SK-N-SH (cell line): Measurements from ENCODE around the gene SLC16A10. TPM values are rescaled to one million over a fixed set of nuclear protein-coding genes. Genes with fewer than 3 reads are reported as not detected.

Experiments
- CTCF ChIA-PET: fragments of 300-600, 350-600 bp; formaldehyde crosslinking; extraction: SDS; loops from one replicate; lab custom pipeline; 2021; lab: Yijun Ruan, JAX
- POLR2A ChIA-PET: fragments of 350-600 bp; sonication (Branson Sonifier 250); formaldehyde crosslinking; extraction: SDS; loops from one replicate; lab custom pipeline; 2020; ENCODE audit warnings: antibody characterized with exemption, inconsistent platforms; lab: Yijun Ruan, JAX
- DNase-seq: peaks from one replicate; pipeline ENCODE4 v3.0.0; 2012
- H2AFZ ChIP-seq: fragments of 200-600 bp; sonication (generic); 2 replicates; pipeline ENCODE4 v1.8.1; 2016; ENCODE audit warnings: antibody characterized with exemption, mild to moderate bottlenecking, low read depth
- H3F3A ChIP-seq: fragments of 200-600 bp; sonication (generic); replicated peaks from 2 replicates; pipeline ENCODE3; 2016; ENCODE audit warnings: antibody characterized with exemption, mild to moderate bottlenecking; ENCODE audit not compliant: insufficient read depth
- H3K27ac ChIP-seq, 2 experiments: fragments of 200-500 bp in 1 of 2; fragments of 200-600 bp in 1 of 2; sonication (Bioruptor generic) in 1 of 2; sonication (generic), shearing (Covaris generic) in 1 of 2; 2 replicates each; pipeline versions ENCODE4 v1.5.1 to v1.6.1; 2014 to 2016; ENCODE audit warnings: low read depth in 2 of 2, inconsistent platforms in 1 of 2, low read length in 1 of 2, mild to moderate bottlenecking in 1 of 2, mixed read lengths in 1 of 2
- H3K27me3 ChIP-seq: fragments of 200-600 bp; sonication (generic), shearing (Covaris generic); 2 replicates; pipeline ENCODE4 v1.6.1; 2016; ENCODE audit warnings: mixed run types; ENCODE audit not compliant: insufficient read depth
- H3K36me3 ChIP-seq, 2 experiments: fragments of 200-500 bp in 1 of 2; fragments of 200-600 bp in 1 of 2; sonication (Bioruptor generic) in 1 of 2; sonication (generic) in 1 of 2; replicated peaks in 1 of 2; 2 replicates each; pipeline versions ENCODE3 to v1.5.1; 2014 to 2016; ENCODE audit warnings: low read length in 1 of 2, mild to moderate bottlenecking in 1 of 2; ENCODE audit not compliant: insufficient read depth in 2 of 2, control insufficient read depth in 1 of 2
- H3K4me1 ChIP-seq, 2 experiments: fragments of 200-500 bp in 1 of 2; fragments of 200-600 bp in 1 of 2; sonication (Bioruptor generic) in 1 of 2; sonication (generic), shearing (Covaris generic) in 1 of 2; 2 replicates each; pipeline versions ENCODE4 v1.5.1 to v1.6.1; 2014 to 2016; ENCODE audit warnings: low read depth in 1 of 2, low read length in 1 of 2, mixed run types in 1 of 2; ENCODE audit not compliant: insufficient read depth in 2 of 2, control insufficient read depth in 1 of 2
- H3K4me2 ChIP-seq: fragments of 200-600 bp; sonication (generic), shearing (Covaris generic); 2 replicates; pipeline ENCODE4 v1.6.1; 2017; ENCODE audit warnings: mixed run types
- H3K4me3 ChIP-seq, 2 experiments: fragments of 200-500 bp in 1 of 2; fragments of 200-600 bp in 1 of 2; sonication (Bioruptor generic) in 1 of 2; sonication (generic), shearing (Covaris generic) in 1 of 2; 2 replicates each; pipeline versions ENCODE4 v1.5.1 to v1.8.1; 2014 to 2016; ENCODE audit warnings: low read depth in 2 of 2, inconsistent platforms in 1 of 2, low read length in 1 of 2, mild to moderate bottlenecking in 1 of 2, mixed read lengths in 1 of 2, moderate library complexity in 1 of 2
- H3K79me2 ChIP-seq: fragments of 200-600 bp; sonication (generic); 2 replicates; pipeline ENCODE4 v1.8.1; 2017; ENCODE audit warnings: mild to moderate bottlenecking; ENCODE audit not compliant: insufficient read depth
- H3K9ac ChIP-seq: fragments of 200-600 bp; sonication (generic); 2 replicates; pipeline ENCODE4 v1.6.1; 2017; ENCODE audit warnings: mixed run types
- H3K9me2 ChIP-seq: fragments of 200-600 bp; sonication (generic); 2 replicates; pipeline ENCODE4 v1.6.1; 2017; ENCODE audit warnings: mixed run types
- H3K9me3 ChIP-seq: fragments of 200-600 bp; sonication (generic); 2 replicates; pipeline ENCODE4 v1.6.1; 2017; ENCODE audit warnings: mixed run types, mild to moderate bottlenecking, moderate library complexity
- H4K20me1 ChIP-seq: fragments of 200-600 bp; sonication (generic); 2 replicates; pipeline ENCODE4 v1.6.1; 2017; ENCODE audit warnings: mild to moderate bottlenecking, mixed run types; ENCODE audit not compliant: insufficient read depth
- CHD2 ChIP-seq: fragments of 150-350 bp; IDR thresholded peaks from 2 replicates; pipeline ENCODE4 v1.6.1; 2018; ENCODE audit warnings: low read length; ENCODE audit not compliant: partially characterized antibody
- ELF1 ChIP-seq: IDR thresholded peaks from 2 replicates; pipeline ENCODE4 v1.4.0; 2012
- EP300 ChIP-seq, 2 experiments: IDR thresholded peaks; 2 replicates each; pipeline versions ENCODE4 v1.4.0 to v1.6.1; 2012; ENCODE audit warnings: borderline replicate concordance in 1 of 2, low read depth in 1 of 2, low read length in 1 of 2
- EZH2phosphoT487 ChIP-seq: fragments of 200-600 bp; sonication (generic); IDR thresholded peaks from 2 replicates; pipeline ENCODE4 v1.6.1; 2017; ENCODE audit warnings: low read depth, mixed run types, mild to moderate bottlenecking, antibody characterized with exemption, moderate library complexity, borderline replicate concordance
- FOSL2 ChIP-seq: IDR thresholded peaks from 2 replicates; pipeline ENCODE4 v1.4.0; 2012; ENCODE audit warnings: low read depth, mild to moderate bottlenecking, moderate library complexity, borderline replicate concordance
- FOXJ3 ChIP-seq: sonication (generic); formaldehyde crosslinking; IDR thresholded peaks from 2 replicates; pipeline ENCODE4 v1.5.1; 2020; ENCODE audit warnings: mild to moderate bottlenecking, missing genetic modification reagents
- FOXM1 ChIP-seq: IDR thresholded peaks from 2 replicates; pipeline ENCODE4 v1.4.0; 2012; ENCODE audit warnings: low read depth, mild to moderate bottlenecking
- GABPA ChIP-seq: IDR thresholded peaks from 2 replicates; pipeline ENCODE4 v1.4.0; 2012; ENCODE audit warnings: low read depth, mild to moderate bottlenecking
- JUND ChIP-seq: IDR thresholded peaks from 2 replicates; pipeline ENCODE4 v1.4.0; 2012
- MEF2A ChIP-seq: IDR thresholded peaks from 2 replicates; pipeline ENCODE4 v1.4.0; 2012; ENCODE audit warnings: low read depth, borderline replicate concordance
- MXI1 ChIP-seq: IDR thresholded peaks from 2 replicates; pipeline ENCODE4 v1.6.1; 2012; ENCODE audit warnings: mild to moderate bottlenecking, low read depth, low read length, improper control_type of control experiment
- NRF1 ChIP-seq: IDR thresholded peaks from 2 replicates; pipeline ENCODE4 v1.6.1; 2012; ENCODE audit warnings: low read depth, mild to moderate bottlenecking, low read length
- RAD21 ChIP-seq: IDR thresholded peaks from 2 replicates; pipeline ENCODE4 v1.6.1; 2012; ENCODE audit warnings: mild to moderate bottlenecking, low read length
- RCOR1 ChIP-seq: fragments of 150-350 bp; IDR thresholded peaks from 2 replicates; pipeline ENCODE4 v1.6.1; 2017; ENCODE audit warnings: antibody characterized with exemption, low read length
- RXRA ChIP-seq: IDR thresholded peaks from 2 replicates; pipeline ENCODE4 v1.4.0; 2012; ENCODE audit warnings: low read depth, mild to moderate bottlenecking, borderline replicate concordance
- SIN3A ChIP-seq: IDR thresholded peaks from 2 replicates; pipeline ENCODE4 v1.6.1; 2012; ENCODE audit warnings: low read depth, mild to moderate bottlenecking, low read length, moderate library complexity, borderline replicate concordance
- TAF1 ChIP-seq: IDR thresholded peaks from 2 replicates; pipeline ENCODE4 v1.6.1; 2012; ENCODE audit warnings: low read depth, mild to moderate bottlenecking, low read length, moderate library complexity, borderline replicate concordance
- TCF12 ChIP-seq: IDR thresholded peaks from 2 replicates; pipeline ENCODE4 v1.4.0; 2012
- YY1 ChIP-seq: IDR thresholded peaks from 2 replicates; pipeline ENCODE4 v1.4.0; 2012; ENCODE audit warnings: low read depth, mild to moderate bottlenecking
- WGBS: methylation state at CpG from one replicate; pipeline ENCODE4 v1.1.6; 2017; ENCODE audit warnings: low lambda C conversion rate; 5-methylcytosine and 5-hydroxymethylcytosine counted together
- polyA plus RNA-seq, 3 experiments: library from polyadenylated mRNA; depleted of rRNA; stranded (reverse); fragments of >200 nt; gene quantifications; 2 replicates each; pipeline ENCODE4 v1.2.3, GENCODE V29; 2012
- TF ChIP-seq, protein P1 (sequence below): fragments of 150-350 bp; IDR thresholded peaks from 2 replicates; pipeline ENCODE4 v1.6.1; 2017; ENCODE audit warnings: antibody characterized with exemption, low read length, low read depth, borderline replicate concordance
- TF ChIP-seq, protein P2 (sequence below): IDR thresholded peaks from 2 replicates; pipeline ENCODE4 v1.4.0; 2012; ENCODE audit warnings: low read depth
- TF ChIP-seq, protein P3 (sequence below): IDR thresholded peaks from 2 replicates; pipeline ENCODE4 v1.4.0; 2012; ENCODE audit warnings: low read depth, borderline replicate concordance
- TF ChIP-seq, protein P4 (sequence below): IDR thresholded peaks from 2 replicates; pipeline ENCODE4; 2012
- TF ChIP-seq, protein P5 (sequence below): fragments of 200-600 bp; sonication (generic); IDR thresholded peaks from 2 replicates; pipeline ENCODE4 v1.6.1; 2017; ENCODE audit warnings: antibody characterized with exemption, mild to moderate bottlenecking, moderate library complexity

Gene SLC16A10
- polyA plus RNA-seq, 1 of the 3 experiments (the other 2 are of a cell fraction) = 0.12 TPM

DNA sequence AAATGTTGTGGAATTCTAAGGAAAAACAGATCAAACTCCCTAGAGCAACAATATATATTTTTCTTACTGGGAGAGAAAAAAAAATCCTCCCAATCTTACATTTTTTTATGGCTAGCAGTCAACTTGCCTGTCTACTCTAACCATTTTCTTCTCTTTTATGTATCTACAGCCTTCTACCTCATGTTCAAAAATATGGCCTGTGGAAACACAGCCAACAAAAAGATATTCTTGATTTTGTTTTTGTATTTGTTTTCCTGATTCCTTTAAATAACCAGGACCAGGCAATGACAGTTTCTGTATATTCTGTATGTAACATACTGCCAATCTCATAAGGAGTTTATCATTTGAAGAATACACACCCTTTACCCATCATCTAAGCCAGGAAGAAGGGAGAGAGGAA is 13.0 kb upstream of the SLC16A10 start:
- Histone ChIP-seq H2AFZ (no peak overlapping the region), H3K79me2 (no peaks in the 10 kb centered on the region), H3K9me3 (no peaks in the 10 kb centered on the region), H3K9me2 (no peaks in the 10 kb centered on the region), H3K4me2 (no peak overlapping the region), H3K9ac (no peak overlapping the region), H3K27ac (no peak overlapping the region), H4K20me1 (no peaks in the 10 kb centered on the region), H3K4me3 (no peak overlapping the region), H3K36me3 (no peaks in the 10 kb centered on the region), H3K4me1 (no peaks in the 10 kb centered on the region; a peak in 2 of 4 replicates), H3F3A (no peaks in the 10 kb centered on the region), H3K27me3 (no peaks in the 10 kb centered on the region)
- DNase-seq = no peak
- TF ChIP-seq, protein P1, sequence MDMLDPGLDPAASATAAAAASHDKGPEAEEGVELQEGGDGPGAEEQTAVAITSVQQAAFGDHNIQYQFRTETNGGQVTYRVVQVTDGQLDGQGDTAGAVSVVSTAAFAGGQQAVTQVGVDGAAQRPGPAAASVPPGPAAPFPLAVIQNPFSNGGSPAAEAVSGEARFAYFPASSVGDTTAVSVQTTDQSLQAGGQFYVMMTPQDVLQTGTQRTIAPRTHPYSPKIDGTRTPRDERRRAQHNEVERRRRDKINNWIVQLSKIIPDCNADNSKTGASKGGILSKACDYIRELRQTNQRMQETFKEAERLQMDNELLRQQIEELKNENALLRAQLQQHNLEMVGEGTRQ = no peak
- TF ChIP-seq YY1 = no peak
- no peak for TF ChIP-seq GABPA
- TF ChIP-seq FOXM1 = no peak
- TF ChIP-seq RAD21 = no peak
- TF ChIP-seq JUND = no peak
- TF ChIP-seq MXI1 = no peak
- TF ChIP-seq ELF1 = no peak
- no peak for TF ChIP-seq CHD2
- no peak for TF ChIP-seq EP300 (IDR thresholded peaks at IDR 0.05; ENCODE audit: borderline replicate concordance in 1 of 2, low read depth in 1 of 2, low read length in 1 of 2)
- TF ChIP-seq, protein P2, sequence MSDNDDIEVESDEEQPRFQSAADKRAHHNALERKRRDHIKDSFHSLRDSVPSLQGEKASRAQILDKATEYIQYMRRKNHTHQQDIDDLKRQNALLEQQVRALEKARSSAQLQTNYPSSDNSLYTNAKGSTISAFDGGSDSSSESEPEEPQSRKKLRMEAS = no peak
- TF ChIP-seq MEF2A = no peak
- TF ChIP-seq FOXJ3 = no peak
- no peak for TF ChIP-seq RXRA
- no peak for TF ChIP-seq SIN3A
- TF ChIP-seq TCF12 = no peak
- TF ChIP-seq TAF1 = no peak
- POLR2A ChIA-PET = no interaction called here
- CTCF ChIA-PET = interaction anchor here (0.6 to 1.9 kb wide), 2 partner anchors 17 to 588 kb away, joined by 4 to 5 read pairs; no protein-coding TSS in a partner anchor

DNA sequence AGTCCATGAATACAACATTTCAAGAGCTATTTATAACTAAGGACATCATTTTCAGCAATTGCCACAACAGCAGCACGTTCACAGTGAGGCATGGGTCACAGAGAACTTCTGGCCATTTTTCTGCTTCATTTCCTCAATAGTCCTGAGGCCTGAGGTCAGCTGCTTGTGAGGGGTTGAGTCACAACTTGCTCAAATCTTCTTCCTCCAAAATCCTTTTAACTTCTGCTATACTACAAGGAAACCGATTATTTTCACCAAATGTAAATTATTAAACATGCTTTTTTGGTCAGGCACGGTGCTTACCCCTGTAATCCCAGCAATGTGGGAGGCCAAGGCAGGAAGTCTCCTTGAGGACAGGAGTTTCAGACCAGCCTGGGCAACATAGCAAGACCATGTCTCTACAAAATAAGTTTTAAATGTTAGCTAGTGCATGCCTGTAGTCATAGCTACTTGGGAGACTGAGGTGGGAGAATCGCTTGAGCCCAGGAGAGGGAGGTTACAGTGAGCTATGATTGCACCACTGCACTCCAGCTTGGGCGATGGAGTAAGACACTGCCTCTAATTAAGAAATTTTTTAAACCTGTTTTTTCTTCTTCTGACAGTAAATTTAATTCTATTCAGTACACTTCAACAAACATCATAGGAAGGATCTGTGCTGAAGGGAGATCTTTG is 11.1 kb upstream of the SLC16A10 start:
- POLR2A ChIA-PET = no interaction called here
- Histone ChIP-seq H3K9ac (no peak overlapping the region), H4K20me1 (no peaks in the 10 kb centered on the region), H2AFZ (no peak overlapping the region), H3K4me1 (no peaks in the 10 kb centered on the region; a peak in 1 of 4 replicates), H3K27ac (no peak overlapping the region), H3F3A (no peaks in the 10 kb centered on the region), H3K79me2 (no peaks in the 10 kb centered on the region), H3K27me3 (no peaks in the 10 kb centered on the region), H3K36me3 (no peaks in the 10 kb centered on the region), H3K4me2 (no peak overlapping the region), H3K9me3 (no peaks in the 10 kb centered on the region), H3K4me3 (no peak overlapping the region), H3K9me2 (no peaks in the 10 kb centered on the region)
- no peak for DNase-seq
- 54% methylated on average over 5 of the region's 5 CpGs for WGBS
- CTCF ChIA-PET = interaction anchor here (0.6 to 1.8 kb wide), 2 partner anchors 19 to 148 kb away, joined by 3 to 8 read pairs; no protein-coding TSS in a partner anchor
- TF ChIP-seq MXI1 (no peak), NRF1 (no peak), ELF1 (no peak), JUND (no peak), SIN3A (no peak), TCF12 (no peak), CHD2 (no peak), YY1 (no peak), EZH2phosphoT487 (no peak), FOXJ3 (no peak), RCOR1 (no peak), RXRA (no peak), FOSL2 (no peak)
- TF ChIP-seq, protein P3, sequence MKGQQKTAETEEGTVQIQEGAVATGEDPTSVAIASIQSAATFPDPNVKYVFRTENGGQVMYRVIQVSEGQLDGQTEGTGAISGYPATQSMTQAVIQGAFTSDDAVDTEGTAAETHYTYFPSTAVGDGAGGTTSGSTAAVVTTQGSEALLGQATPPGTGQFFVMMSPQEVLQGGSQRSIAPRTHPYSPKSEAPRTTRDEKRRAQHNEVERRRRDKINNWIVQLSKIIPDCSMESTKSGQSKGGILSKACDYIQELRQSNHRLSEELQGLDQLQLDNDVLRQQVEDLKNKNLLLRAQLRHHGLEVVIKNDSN = no peak
- TF ChIP-seq, protein P4, sequence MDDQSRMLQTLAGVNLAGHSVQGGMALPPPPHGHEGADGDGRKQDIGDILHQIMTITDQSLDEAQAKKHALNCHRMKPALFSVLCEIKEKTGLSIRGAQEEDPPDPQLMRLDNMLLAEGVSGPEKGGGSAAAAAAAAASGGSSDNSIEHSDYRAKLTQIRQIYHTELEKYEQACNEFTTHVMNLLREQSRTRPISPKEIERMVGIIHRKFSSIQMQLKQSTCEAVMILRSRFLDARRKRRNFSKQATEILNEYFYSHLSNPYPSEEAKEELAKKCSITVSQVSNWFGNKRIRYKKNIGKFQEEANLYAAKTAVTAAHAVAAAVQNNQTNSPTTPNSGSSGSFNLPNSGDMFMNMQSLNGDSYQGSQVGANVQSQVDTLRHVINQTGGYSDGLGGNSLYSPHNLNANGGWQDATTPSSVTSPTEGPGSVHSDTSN = no peak
- TF ChIP-seq, protein P5, sequence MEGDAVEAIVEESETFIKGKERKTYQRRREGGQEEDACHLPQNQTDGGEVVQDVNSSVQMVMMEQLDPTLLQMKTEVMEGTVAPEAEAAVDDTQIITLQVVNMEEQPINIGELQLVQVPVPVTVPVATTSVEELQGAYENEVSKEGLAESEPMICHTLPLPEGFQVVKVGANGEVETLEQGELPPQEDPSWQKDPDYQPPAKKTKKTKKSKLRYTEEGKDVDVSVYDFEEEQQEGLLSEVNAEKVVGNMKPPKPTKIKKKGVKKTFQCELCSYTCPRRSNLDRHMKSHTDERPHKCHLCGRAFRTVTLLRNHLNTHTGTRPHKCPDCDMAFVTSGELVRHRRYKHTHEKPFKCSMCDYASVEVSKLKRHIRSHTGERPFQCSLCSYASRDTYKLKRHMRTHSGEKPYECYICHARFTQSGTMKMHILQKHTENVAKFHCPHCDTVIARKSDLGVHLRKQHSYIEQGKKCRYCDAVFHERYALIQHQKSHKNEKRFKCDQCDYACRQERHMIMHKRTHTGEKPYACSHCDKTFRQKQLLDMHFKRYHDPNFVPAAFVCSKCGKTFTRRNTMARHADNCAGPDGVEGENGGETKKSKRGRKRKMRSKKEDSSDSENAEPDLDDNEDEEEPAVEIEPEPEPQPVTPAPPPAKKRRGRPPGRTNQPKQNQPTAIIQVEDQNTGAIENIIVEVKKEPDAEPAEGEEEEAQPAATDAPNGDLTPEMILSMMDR = no peak
